GM19455 (cell line): ENCODE data around the gene MIB2.

Experiments
- ATAC-seq: cut with Tn5 transposase; IDR thresholded peaks from one replicate; pipeline ENCODE4 v1.9.1; 2021; ENCODE audit not compliant: unreplicated experiment

The MIB2 gene

GRCh38 chr1:1614204-1614953 is 921 bp upstream of the MIB2 start:
- ATAC-seq, result no peak

DNA sequence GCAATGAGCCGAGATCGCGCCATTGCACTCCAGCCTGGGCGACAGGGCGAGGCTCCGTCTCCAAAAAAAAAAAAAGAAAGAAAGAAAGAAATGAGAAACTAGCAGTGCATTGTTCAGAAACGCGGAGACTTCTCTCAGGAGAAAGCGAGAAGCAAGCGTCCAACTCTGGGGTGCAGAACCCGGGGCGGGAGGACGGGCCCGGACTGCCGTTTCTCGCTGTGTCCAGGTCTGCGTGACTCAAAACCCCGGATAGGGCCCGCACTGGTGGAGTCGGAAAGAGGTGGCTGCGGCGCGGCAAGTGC is 395 bp upstream of the MIB2 start:
- no peak for ATAC-seq

- ATAC-seq, result peak; percentile 30
Measured at GRCh38 chr1:1616045-1616790, 918 bp downstream of the MIB2 start.

DNA sequence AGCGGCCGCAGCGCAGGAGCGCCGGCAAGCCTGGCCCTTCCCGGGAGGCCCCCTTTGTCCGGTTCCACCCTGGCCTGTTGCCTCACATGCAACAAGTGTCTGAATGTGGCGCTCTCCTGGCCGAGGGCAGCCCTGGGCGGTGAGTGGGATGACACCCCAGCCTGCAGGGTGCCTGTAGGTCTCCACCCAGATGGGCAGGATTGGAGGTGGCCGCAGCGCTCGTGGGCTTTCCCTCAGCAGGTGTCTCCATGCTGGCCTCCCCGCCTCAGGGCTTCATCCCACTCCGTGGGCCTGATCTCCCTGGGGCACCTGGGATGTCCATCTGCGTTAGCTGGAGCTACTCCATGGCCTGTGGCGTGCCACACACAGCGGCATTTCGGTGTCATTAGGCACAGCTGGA is 1.5 kb downstream of the MIB2 start:
- no peak for ATAC-seq

DNA sequence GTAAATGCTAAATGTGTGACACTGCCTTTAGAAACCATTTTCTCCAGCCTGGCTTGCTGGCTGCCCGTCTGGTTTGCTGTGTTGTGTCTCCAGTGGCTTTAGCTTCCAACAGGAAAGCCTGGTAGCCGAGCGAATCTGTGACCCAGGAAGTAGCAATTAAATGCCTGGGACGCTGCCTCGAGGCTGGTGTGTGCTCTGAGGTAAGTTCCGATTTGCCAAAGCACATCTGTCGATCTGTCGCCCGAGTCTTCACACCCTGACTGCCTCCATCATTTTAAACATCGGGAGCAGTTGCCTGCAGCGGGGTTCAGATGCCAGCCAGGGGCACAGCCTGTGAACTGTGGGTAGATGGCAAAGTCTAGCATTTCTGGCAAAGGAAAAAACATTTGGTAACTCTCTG is 2.2 kb downstream of the MIB2 start:
- ATAC-seq, result no peak

DNA sequence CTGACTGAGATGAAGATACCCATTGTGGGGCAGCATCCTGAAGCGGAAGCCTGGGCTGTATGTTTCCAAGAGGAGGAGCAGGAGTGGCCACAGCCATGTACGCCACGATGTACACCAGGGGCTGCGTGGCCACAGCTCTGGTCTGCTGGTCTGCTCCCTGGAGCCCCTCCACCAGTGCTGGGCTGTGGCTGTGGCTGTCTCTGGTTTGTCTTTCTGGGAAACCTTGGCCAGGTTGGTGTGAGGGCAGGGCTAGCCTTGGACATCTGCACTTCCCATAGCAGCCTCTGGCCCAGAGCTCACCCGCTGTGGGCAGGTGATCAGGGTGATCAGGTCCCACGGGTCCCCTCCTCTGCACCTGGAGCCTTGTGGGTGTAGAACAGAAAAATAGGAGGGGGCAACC is 2.6 kb downstream of the MIB2 start:
- no peak for ATAC-seq

DNA sequence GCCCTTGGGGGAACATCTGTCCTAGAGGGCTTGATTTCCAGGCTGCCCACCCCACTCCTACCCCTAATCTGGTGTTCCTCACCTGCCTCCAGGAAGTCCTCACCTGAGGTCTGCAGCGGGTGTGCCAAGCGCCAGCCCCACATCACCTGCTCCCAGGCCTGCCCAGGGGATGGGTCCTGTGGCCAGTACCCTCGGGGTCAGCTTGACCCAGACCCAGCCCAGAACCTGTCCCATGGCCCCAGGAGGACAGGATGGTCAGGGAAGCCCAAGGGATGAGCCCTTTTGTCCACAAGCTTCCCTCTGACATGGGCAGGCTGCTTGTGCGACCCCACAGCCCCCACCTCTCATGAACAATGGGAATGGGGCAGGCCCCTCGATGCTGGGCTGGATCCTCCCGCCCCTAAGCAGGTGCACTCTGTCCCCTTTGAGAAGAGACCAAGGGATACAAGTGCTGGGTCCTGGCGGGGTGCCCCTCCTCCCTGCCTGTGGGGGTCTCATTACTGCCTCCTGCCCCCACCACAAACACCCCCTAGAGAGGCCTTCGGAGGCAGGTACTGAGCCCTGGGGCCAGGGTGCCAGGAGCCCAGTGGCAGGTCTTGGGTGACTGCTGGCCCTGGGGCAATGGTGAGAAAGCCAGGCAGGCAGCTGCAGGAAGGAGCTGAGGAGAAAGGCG is 3.2 kb downstream of the MIB2 start:
- ATAC-seq, result no peak

- no peak for ATAC-seq
Measured at GRCh38 chr1:1619917-1620361, 4.6 kb downstream of the MIB2 start.

DNA sequence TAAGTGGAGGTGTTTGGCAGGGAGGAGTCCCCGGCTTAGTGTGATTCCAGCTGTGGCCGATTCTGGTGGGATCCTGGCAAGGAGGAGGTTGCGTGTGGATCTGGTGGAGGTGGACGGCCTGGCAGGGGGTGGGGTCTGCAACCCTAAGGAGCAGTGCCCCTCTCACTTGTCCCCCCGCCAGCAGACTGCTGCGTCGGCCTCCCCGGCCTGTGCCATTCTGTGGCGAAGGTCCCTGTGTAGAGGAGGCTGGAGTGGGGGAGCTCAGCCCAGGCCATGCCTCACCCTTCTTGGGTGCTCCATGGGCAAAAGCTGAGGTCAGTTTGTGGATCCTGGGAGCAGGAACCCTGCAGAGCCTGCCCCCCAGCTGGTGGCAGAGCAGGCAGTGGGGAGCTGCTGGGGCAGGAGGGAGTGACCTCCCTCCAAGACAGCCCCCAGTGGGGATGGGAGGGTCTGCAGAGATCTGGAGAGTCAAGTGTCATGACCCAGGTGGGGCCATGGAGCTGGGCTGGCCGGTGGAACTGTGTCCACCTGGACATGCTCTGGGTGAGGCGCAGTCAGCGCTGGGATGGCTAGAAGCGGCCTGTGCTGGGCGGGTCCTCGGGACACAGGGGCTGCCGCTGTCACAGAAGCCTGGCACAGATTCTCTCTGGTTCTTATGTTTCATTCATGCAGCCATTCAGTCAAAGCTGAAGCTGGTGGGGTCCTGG is 5.3 kb downstream of the MIB2 start:
- no peak for ATAC-seq

DNA sequence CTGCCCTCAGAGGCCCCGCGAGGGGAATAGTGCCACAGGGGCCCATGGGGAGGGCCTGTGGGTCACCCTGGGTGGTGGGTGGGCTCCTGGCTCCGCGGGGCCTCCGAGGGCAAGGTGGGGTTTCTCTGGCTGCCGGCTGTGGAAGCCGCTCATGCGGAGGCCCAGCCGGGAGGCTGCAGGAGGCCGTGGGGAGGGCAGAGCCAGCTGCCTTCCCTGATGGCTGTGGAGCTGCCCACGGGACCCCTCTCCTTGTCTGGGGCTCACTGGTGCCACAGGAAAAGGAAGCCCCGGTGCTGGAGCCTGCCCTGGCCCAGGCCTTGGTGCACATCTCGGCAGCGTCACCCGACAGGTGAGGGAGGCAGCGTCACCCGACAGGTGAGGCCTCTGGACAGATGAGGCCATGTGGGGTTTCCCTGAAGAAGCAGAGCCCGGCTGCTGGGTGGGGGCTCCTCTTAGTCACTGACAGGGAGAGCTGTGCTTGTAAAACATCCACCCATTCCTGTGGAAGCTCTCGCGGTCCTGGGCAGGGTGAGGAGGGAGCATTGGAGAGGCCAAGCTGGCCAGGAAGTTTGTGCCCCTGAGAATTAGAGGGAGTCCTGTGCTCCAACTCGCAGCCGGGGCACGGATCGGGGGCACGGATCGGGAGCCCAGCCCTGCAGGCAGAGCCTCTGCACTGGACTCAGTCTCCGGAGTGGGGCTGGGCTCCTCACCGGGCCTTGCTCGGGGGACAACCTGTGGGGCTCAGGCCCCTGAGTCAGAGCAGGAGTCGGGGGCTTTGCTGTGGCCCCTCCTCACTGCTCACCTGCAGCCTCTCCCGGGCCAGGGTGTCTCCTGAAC is 6.1 kb downstream of the MIB2 start:
- ATAC-seq, result no peak

DNA sequence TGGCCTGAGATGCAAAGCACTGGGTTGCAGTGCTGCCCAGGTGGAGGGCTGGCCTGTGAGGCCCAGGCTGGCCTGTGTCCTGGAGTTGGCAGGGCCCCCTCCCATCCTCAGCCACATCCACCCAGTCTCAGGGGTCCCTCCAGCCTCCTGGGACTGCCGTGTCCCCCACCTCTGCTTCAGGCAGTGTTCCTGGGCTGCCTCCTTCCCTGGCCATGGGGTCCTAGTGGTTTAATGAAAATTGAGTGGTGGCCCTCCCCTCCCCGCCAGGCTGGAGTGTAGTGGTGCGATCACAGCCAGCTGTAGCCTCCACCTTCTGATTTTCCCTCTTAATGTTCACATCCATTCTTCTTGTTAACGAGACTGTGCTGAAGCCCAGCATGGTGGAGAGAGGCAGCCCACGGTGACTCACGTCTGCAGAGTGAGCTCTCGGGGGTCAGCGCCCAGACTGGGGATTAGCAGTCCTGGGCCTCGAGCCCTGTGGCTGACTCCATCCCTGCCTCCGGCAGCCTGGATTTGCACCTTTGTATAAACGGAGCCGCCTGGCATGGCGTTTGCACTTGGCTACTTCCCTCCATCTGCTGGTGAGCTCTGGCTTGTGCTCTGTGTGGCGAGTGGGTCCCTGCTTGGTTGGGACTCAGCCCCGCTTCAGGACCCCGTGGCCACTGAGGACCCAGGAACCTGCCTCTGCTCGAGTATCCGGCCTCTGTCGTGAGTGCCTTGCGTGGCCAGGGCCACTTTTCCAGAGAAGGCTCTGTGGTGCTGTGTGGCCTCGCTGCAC is 6.9 kb downstream of the MIB2 start:
- no peak for ATAC-seq

DNA sequence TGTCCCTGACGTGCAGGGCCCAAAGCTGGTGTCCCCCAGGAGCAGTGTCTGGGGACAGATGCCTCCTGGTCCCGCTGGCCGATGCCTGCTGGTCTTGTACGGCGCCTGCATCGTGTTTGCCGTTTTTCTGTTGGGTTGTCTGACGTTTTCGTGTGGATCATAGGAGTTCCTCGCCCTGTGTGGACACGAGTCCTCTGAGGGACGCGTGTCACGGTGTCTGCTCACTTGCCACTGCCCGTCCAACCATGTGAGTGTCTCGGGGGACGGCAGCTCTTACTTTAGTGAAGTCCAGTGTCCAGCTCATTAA is 7.4 kb downstream of the MIB2 start:
- ATAC-seq, result no peak

DNA sequence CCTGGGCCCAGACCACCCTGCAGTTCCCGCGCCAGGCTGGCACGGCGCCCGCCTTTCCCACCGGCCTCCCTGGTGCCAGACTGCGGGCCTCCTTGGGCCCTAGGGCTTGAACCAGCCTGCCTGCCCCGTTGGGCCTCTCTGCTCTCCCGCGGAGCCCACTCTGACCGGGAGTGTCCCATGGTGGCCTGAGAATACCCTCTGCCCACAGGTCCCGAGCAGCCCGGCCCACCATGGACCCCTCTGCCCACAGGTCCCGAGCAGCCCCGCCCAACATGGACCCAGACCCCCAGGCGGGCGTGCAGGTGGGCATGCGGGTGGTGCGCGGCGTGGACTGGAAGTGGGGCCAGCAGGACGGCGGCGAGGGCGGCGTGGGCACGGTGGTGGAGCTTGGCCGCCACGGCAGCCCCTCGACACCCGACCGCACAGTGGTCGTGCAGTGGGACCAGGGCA is 7.9 kb downstream of the MIB2 start:
- no peak for ATAC-seq

DNA sequence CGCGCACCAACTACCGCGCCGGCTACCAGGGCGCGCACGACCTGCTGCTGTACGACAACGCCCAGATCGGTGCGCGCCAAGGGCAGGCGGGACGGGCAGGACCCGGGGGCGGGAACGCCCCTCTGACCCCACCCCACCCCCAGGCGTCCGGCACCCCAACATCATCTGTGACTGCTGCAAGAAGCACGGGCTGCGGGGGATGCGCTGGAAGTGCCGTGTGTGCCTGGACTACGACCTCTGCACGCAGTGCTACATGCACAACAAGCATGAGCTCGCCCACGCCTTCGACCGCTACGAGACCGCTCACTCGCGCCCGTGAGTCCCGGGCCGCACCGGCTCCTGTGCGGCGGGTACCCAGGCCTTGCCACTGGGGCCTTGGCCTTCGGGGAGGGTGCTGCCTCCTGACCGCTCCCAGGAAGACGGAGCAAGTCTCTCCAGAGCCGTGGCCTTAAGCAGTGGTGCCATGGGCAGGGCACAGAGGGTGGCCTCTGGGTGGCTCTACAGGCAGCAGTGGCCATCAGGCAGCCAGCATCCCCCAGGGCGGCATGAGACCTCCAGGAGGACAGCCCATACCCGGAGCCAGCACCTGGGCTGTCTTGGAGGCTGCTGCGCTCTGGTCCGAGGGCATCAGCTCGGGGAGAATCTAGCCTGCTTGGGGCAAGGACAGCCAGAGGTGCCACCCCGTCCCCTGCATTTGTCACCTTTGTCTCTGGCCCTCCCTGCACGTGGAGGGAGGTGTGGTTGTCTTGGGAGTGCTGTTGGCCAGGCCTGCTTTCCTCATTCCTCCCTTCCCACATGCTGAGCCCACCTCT is 8.5 kb downstream of the MIB2 start:
- no peak for ATAC-seq

DNA sequence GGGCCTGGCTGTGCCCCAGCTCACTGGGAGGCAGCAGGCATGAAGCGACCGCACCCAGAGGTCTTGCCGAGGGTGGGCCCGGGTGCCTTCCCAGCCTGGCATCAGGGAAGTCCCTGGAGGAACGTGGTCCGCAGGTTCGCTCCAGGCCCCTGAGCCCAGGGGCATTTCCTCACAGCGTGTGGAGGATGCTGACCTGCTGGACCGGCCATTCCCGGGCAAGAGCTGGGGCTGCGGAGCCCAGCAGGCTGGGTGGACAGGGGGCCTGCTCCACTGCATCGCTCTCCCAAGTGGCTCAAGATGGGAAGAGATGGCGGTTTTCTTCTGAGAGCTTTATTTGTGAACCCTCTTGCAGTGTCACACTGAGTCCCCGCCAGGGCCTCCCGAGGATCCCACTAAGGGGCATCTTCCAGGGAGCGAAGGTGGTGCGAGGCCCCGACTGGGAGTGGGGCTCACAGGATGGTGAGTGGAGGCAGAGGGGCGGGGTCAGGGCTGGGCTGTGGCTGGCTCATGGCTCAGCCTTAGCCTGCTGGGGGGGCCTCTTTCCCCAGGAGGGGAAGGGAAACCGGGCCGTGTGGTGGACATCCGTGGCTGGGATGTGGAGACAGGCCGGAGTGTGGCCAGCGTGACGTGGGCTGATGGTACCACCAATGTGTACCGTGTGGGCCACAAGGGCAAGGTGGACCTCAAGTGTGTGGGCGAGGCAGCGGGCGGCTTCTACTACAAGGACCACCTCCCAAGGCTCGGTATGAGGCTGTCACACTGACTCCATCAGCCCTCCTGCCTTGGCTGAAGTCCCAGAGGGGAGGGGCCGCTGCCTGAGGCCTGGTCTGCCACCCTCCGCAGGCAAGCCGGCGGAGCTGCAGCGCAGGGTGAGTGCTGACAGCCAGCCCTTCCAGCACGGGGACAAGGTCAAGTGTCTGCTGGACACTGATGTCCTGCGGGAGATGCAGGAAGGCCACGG is 9.4 kb downstream of the MIB2 start:
- ATAC-seq, result no peak

- no peak for ATAC-seq
Measured at GRCh38 chr1:1625404-1625775, 10.1 kb downstream of the MIB2 start.

GRCh38 chr1:1625824-1626206 is 10.5 kb downstream of the MIB2 start:
- ATAC-seq, result no peak
